ENCODE data around the gene POLRMT. TPM values are rescaled to one million over a fixed set of nuclear protein-coding genes. Genes with fewer than 3 reads are reported as not detected.

Gene POLRMT
- polyA plus RNA-seq, 1 donor (not counting 4 experiments of a cell fraction or from before 2014, with no cell fraction given), result 33.3 TPM

- Histone ChIP-seq H3K27ac (ENCODE audit: control insufficient read depth, insufficient read depth, low read length) (no peak overlapping the region), H3K4me2 (ENCODE audit: control insufficient read depth, extremely low read depth, insufficient read depth, low read depth, low read length) (no peak overlapping the region), H4K20me1 (ENCODE audit: control insufficient read depth, extremely low read depth, insufficient read depth, low read length) (no peaks in the 10 kb centered on the region), H3K4me3 (ENCODE audit: control insufficient read depth in 2 of 3, extremely low read depth in 1 of 3, insufficient read depth in 2 of 3, low read depth in 1 of 3, low read length in 3 of 3) (no peak overlapping the region), H2AFZ (ENCODE audit: control insufficient read depth, low read length) (no peak overlapping the region), H3K79me2 (ENCODE audit: control insufficient read depth, insufficient read depth, low read length) (peaks cover 3% of the 10 kb centered on the region), H3K9me1 (ENCODE audit: control insufficient read depth, extremely low read depth, insufficient read depth, low read length) (no peaks in the 10 kb centered on the region), H3K9ac (ENCODE audit: control insufficient read depth, extremely low read depth, insufficient read depth, low read length) (no peak overlapping the region), H3K4me1 (ENCODE audit: control insufficient read depth, extremely low read depth, insufficient read depth, low read length) (peaks cover 13% of the 10 kb centered on the region), H3K9me3 (ENCODE audit: control insufficient read depth, low read depth, low read length) (no peaks in the 10 kb centered on the region), H3K36me3 (ENCODE audit: control insufficient read depth in 2 of 2, extremely low read depth in 1 of 2, insufficient read depth in 2 of 2, low read length in 2 of 2) (peaks cover 4 to 16% of the 10 kb centered on the region in 2 experiments), H3K27me3 (ENCODE audit: control insufficient read depth, extremely low read depth, insufficient read depth, low read length) (no peaks in the 10 kb centered on the region)
- dilution Hi-C loops (cut with MboI; ENCODE audit: extremely low pct_ligation_motif_present, low sequenced_read_pairs), result no loop called here
- FAIRE-seq (no peak), DNase-seq (ENCODE audit: low read depth, low spot score) (no peak)
- TF ChIP-seq EZH2 (IDR thresholded peaks at IDR 0.05; ENCODE audit: low read length) (no peak), CTCF (optimal IDR thresholded peaks at IDR 0.05 in 1 of 3, IDR thresholded peaks at IDR 0.05 in 1 of 3, conservative IDR thresholded peaks at IDR 0.05 in 1 of 3; ENCODE audit: extremely low read depth in 1 of 3, insufficient read depth in 2 of 3, low read length in 3 of 3) (no peak)
Observed at GRCh38 chr19:624433-625109, 8.8 kb downstream of the POLRMT start.

GRCh38 chr19:623974-624373, 9.4 kb downstream of the POLRMT start:
- H4K20me1 ChIP-seq (ENCODE audit: control insufficient read depth, extremely low read depth, insufficient read depth, low read length), result no peaks in the 10 kb centered on the region
- peaks cover 3% of the 10 kb centered on the region for H3K79me2 ChIP-seq (ENCODE audit: control insufficient read depth, insufficient read depth, low read length)
- no peaks in the 10 kb centered on the region for H3K27me3 ChIP-seq (ENCODE audit: control insufficient read depth, extremely low read depth, insufficient read depth, low read length)
- no peak overlapping the region for H3K4me2 ChIP-seq (ENCODE audit: control insufficient read depth, extremely low read depth, insufficient read depth, low read depth, low read length)
- no peak overlapping the region for H3K27ac ChIP-seq (ENCODE audit: control insufficient read depth, insufficient read depth, low read length)
- dilution Hi-C loops (cut with MboI; ENCODE audit: extremely low pct_ligation_motif_present, low sequenced_read_pairs), result no loop called here
- H3K4me3 ChIP-seq (ENCODE audit: control insufficient read depth in 2 of 3, extremely low read depth in 1 of 3, insufficient read depth in 2 of 3, low read depth in 1 of 3, low read length in 3 of 3), result no peak overlapping the region
- no peak overlapping the region for H2AFZ ChIP-seq (ENCODE audit: control insufficient read depth, low read length)
- H3K9me1 ChIP-seq (ENCODE audit: control insufficient read depth, extremely low read depth, insufficient read depth, low read length), result no peaks in the 10 kb centered on the region
- H3K4me1 ChIP-seq (ENCODE audit: control insufficient read depth, extremely low read depth, insufficient read depth, low read length), result peaks cover 13% of the 10 kb centered on the region
- H3K9me3 ChIP-seq (ENCODE audit: control insufficient read depth, low read depth, low read length), result no peaks in the 10 kb centered on the region
- DNase-seq (ENCODE audit: low read depth, low spot score) (no peak), FAIRE-seq (no peak)
- peaks cover 6 to 20% of the 10 kb centered on the region in 2 experiments for H3K36me3 ChIP-seq (ENCODE audit: control insufficient read depth in 2 of 2, extremely low read depth in 1 of 2, insufficient read depth in 2 of 2, low read length in 2 of 2)
- no peak overlapping the region for H3K9ac ChIP-seq (ENCODE audit: control insufficient read depth, extremely low read depth, insufficient read depth, low read length)
- no peak for TF ChIP-seq CTCF (optimal IDR thresholded peaks at IDR 0.05 in 1 of 3, IDR thresholded peaks at IDR 0.05 in 1 of 3, conservative IDR thresholded peaks at IDR 0.05 in 1 of 3; ENCODE audit: extremely low read depth in 1 of 3, insufficient read depth in 2 of 3, low read length in 3 of 3)
- TF ChIP-seq EZH2 (IDR thresholded peaks at IDR 0.05; ENCODE audit: low read length), result no peak
